CD4-positive, alpha-beta T cell (primary cell): ENCODE results near the gene RNF123. TPM values are rescaled to one million over a fixed set of nuclear protein-coding genes. Genes with fewer than 3 reads are reported as not detected.

Experiments
- ATAC-seq: fragments of 200-7000 bp; cut with Tn5 transposase; one replicate; pipeline ENCODE4 v1.10.0; 2022; ENCODE audit warnings: mild to moderate bottlenecking; ENCODE audit not compliant: poor library complexity
- CTCF ChIA-PET: fragments of 350-600 bp; sonication (Branson Sonifier 250); formaldehyde crosslinking; loops from one replicate; lab custom pipeline; 2021; ENCODE audit warnings: antibody characterized with exemption, inconsistent platforms; lab: Charles Lee
- POLR2A ChIA-PET: fragments of 350-600 bp; sonication (Branson Sonifier 250); formaldehyde crosslinking; loops from one replicate; lab custom pipeline; 2021; ENCODE audit warnings: antibody characterized with exemption, inconsistent platforms; lab: Charles Lee
- DNase-seq, 14 experiments: peaks; one replicate each; pipeline ENCODE4 v3.0.0-alpha.2; 2013 to 2020; ENCODE audit warnings: mixed read lengths in 2 of 14
- H3K27ac ChIP-seq, 2 donors: one replicate each; pipeline versions ENCODE4 v1.5.1 to v1.7.0; 2013; ENCODE audit warnings: low read length in 2 of 2, low read depth in 1 of 2, mild to moderate bottlenecking in 1 of 2
- H3K27me3 ChIP-seq, 2 experiments: 1 replicate in 1 of 2; 2 replicates in 1 of 2; pipeline versions ENCODE4 v1.6.1 to v1.7.0; 2013; ENCODE audit warnings: low read length in 2 of 2, control low read depth in 1 of 2, mild to moderate bottlenecking in 1 of 2, moderate library complexity in 1 of 2; ENCODE audit not compliant: insufficient read depth in 2 of 2, control insufficient read depth in 1 of 2
- H3K36me3 ChIP-seq: one replicate; pipeline ENCODE4 v1.6.1; 2013; ENCODE audit warnings: low read length, control low read depth; ENCODE audit not compliant: insufficient read depth
- H3K4me1 ChIP-seq: one replicate; pipeline ENCODE4 v1.6.1; 2013; ENCODE audit warnings: low read length, control low read depth; ENCODE audit not compliant: insufficient read depth
- H3K4me3 ChIP-seq: one replicate; pipeline ENCODE4 v1.5.1; 2013; ENCODE audit warnings: mild to moderate bottlenecking, low read length, moderate library complexity
- H3K9me3 ChIP-seq, 2 experiments: 1 replicate in 1 of 2; 2 replicates in 1 of 2; pipeline versions ENCODE4 v1.6.1 to v1.7.0; 2013; ENCODE audit warnings: low read length in 2 of 2, mild to moderate bottlenecking in 2 of 2, control low read depth in 1 of 2, moderate library complexity in 1 of 2; ENCODE audit not compliant: control insufficient read depth in 1 of 2, insufficient read depth in 1 of 2
- H3K27ac Mint-ChIP-seq: one replicate; pipeline ENCODE4 v1.8.0; 2020; ENCODE audit warnings: mixed read lengths
- H3K27me3 Mint-ChIP-seq: one replicate; pipeline ENCODE4 v1.8.0; 2021; ENCODE audit warnings: mixed read lengths
- H3K36me3 Mint-ChIP-seq: one replicate; pipeline ENCODE4 v1.8.0; 2021; ENCODE audit warnings: low read depth, mixed read lengths
- H3K4me1 Mint-ChIP-seq: one replicate; pipeline ENCODE4 v1.8.0; 2021; ENCODE audit warnings: low read depth, mixed read lengths
- H3K4me3 Mint-ChIP-seq: one replicate; pipeline ENCODE4 v1.8.0; 2020; ENCODE audit warnings: mild to moderate bottlenecking, mixed read lengths
- H3K9me3 Mint-ChIP-seq: one replicate; pipeline ENCODE4 v1.8.0; 2020; ENCODE audit warnings: mixed read lengths
- CTCF ChIP-seq: fragments of 200-600 bp; IDR thresholded peaks from one replicate; pipeline ENCODE4 v1.8.0; 2022; ENCODE audit warnings: antibody characterized with exemption, mild to moderate bottlenecking
- intact Hi-C, 2 experiments: fragments of 100-400 bp; cut with DNase I in 1 of 2; cut with micrococcal nuclease in 1 of 2; formaldehyde crosslinking; loops; one replicate each; pipeline versions ENCODE4 v1.15.1 to v1.9.0; 2023 to 2025; cut with DNase I, micrococcal nuclease
- total RNA-seq, 174 experiments: library from RNA in 2 of 174; stranded (reverse) in 2 of 174; gene quantifications; one replicate each; pipeline ENCODE4 v1.2.3 and lab custom pipeline; 2021 to 2026

The RNF123 gene
- total RNA-seq, 2 experiments from 2014 or later: 28.8 to 29.7 TPM

- intact Hi-C loops: no loop called here
- Mint-ChIP-seq H3K9me3 (no peaks in the 10 kb centered on the region), H3K27me3 (no peaks in the 10 kb centered on the region), H3K4me3 (no peak overlapping the region), H3K4me1 (peaks cover 23% of the 10 kb centered on the region), H3K27ac (no peak overlapping the region), H3K36me3 (peaks cover 71% of the 10 kb centered on the region)
- CTCF ChIA-PET: interaction anchor here (1.4 to 1.7 kb wide), 2 partner anchors 9 to 140 kb away, joined by 4 to 5 read pairs; no protein-coding TSS in a partner anchor
- H3K27me3 ChIP-seq: no peaks in the 10 kb centered on the region
- no peaks in the 10 kb centered on the region for H3K9me3 ChIP-seq
- H3K27ac ChIP-seq: no peak overlapping the region
- H3K4me3 ChIP-seq: no peak overlapping the region
- peaks cover 82% of the 10 kb centered on the region for H3K36me3 ChIP-seq
- ATAC-seq: no peak
- no peak for TF ChIP-seq CTCF
- DNase-seq: no peak
- peaks cover 20% of the 10 kb centered on the region for H3K4me1 ChIP-seq
- POLR2A ChIA-PET: no interaction called here
These were observed 8.7 kb upstream of the RNF123 start for GRCh38 chr3:49680493-49681231.

GRCh38 chr3:49681232-49681522 is 8.2 kb upstream of the RNF123 start:
- TF ChIP-seq CTCF: no peak
- Mint-ChIP-seq H3K27ac (no peak overlapping the region), H3K9me3 (no peaks in the 10 kb centered on the region), H3K4me1 (peaks cover 18% of the 10 kb centered on the region), H3K4me3 (no peak overlapping the region), H3K27me3 (no peaks in the 10 kb centered on the region), H3K36me3 (peaks cover 65% of the 10 kb centered on the region)
- H3K36me3 ChIP-seq: peaks cover 77% of the 10 kb centered on the region
- no peaks in the 10 kb centered on the region for H3K27me3 ChIP-seq
- H3K4me1 ChIP-seq: peaks cover 19% of the 10 kb centered on the region
- no peaks in the 10 kb centered on the region for H3K9me3 ChIP-seq
- H3K4me3 ChIP-seq: no peak overlapping the region
- DNase-seq (no peak), ATAC-seq (no peak)
- no peak overlapping the region for H3K27ac ChIP-seq
- CTCF ChIA-PET: interaction anchor here (1.4 to 1.7 kb wide), 2 partner anchors 10 to 141 kb away, joined by 4 to 5 read pairs; no protein-coding TSS in a partner anchor
- POLR2A ChIA-PET: no interaction called here
- intact Hi-C loops: no loop called here

GRCh38 chr3:49681543-49681942 is 7.8 kb upstream of the RNF123 start:
- Mint-ChIP-seq H3K27me3 (no peaks in the 10 kb centered on the region), H3K4me1 (peaks cover 15% of the 10 kb centered on the region), H3K27ac (no peak overlapping the region), H3K4me3 (no peak overlapping the region), H3K36me3 (peaks cover 63% of the 10 kb centered on the region), H3K9me3 (no peaks in the 10 kb centered on the region)
- Histone ChIP-seq H3K27me3 (no peaks in the 10 kb centered on the region), H3K36me3 (peaks cover 73% of the 10 kb centered on the region), H3K27ac (no peak overlapping the region), H3K9me3 (no peaks in the 10 kb centered on the region), H3K4me1 (peaks cover 19% of the 10 kb centered on the region), H3K4me3 (no peak overlapping the region)
- ATAC-seq (no peak), DNase-seq (no peak)
- ChIA-PET POLR2A (no interaction called here), CTCF (interaction anchor here (1.7 kb wide), 1 partner anchor 141 kb away, joined by 4 read pairs; no protein-coding TSS in a partner anchor)
- no peak for TF ChIP-seq CTCF
- intact Hi-C loops: no loop called here
